SK-N-SH (cell line): ENCODE measurements around the gene SQOR. TPM values are rescaled to one million over a fixed set of nuclear protein-coding genes. Genes with fewer than 3 reads are reported as not detected.

ENCODE experiments used
- CTCF ChIA-PET: fragments of 300-600, 350-600 bp; formaldehyde crosslinking; extraction: SDS; loops from one replicate; lab custom pipeline; 2021; lab: Yijun Ruan, JAX
- POLR2A ChIA-PET: fragments of 350-600 bp; sonication (Branson Sonifier 250); formaldehyde crosslinking; extraction: SDS; loops from one replicate; lab custom pipeline; 2020; ENCODE audit warnings: antibody characterized with exemption, inconsistent platforms; lab: Yijun Ruan, JAX
- DNase-seq: peaks from one replicate; pipeline ENCODE4 v3.0.0; 2012
- H2AFZ ChIP-seq: fragments of 200-600 bp; sonication (generic); 2 replicates; pipeline ENCODE4 v1.8.1; 2016; ENCODE audit warnings: antibody characterized with exemption, mild to moderate bottlenecking, low read depth
- H3F3A ChIP-seq: fragments of 200-600 bp; sonication (generic); replicated peaks from 2 replicates; pipeline ENCODE3; 2016; ENCODE audit warnings: antibody characterized with exemption, mild to moderate bottlenecking; ENCODE audit not compliant: insufficient read depth
- H3K27ac ChIP-seq, 2 experiments: fragments of 200-500 bp in 1 of 2; fragments of 200-600 bp in 1 of 2; sonication (Bioruptor generic) in 1 of 2; sonication (generic), shearing (Covaris generic) in 1 of 2; 2 replicates each; pipeline versions ENCODE4 v1.5.1 to v1.6.1; 2014 to 2016; ENCODE audit warnings: low read depth in 2 of 2, inconsistent platforms in 1 of 2, low read length in 1 of 2, mild to moderate bottlenecking in 1 of 2, mixed read lengths in 1 of 2
- H3K27me3 ChIP-seq: fragments of 200-600 bp; sonication (generic), shearing (Covaris generic); 2 replicates; pipeline ENCODE4 v1.6.1; 2016; ENCODE audit warnings: mixed run types; ENCODE audit not compliant: insufficient read depth
- H3K36me3 ChIP-seq, 2 experiments: fragments of 200-500 bp in 1 of 2; fragments of 200-600 bp in 1 of 2; sonication (Bioruptor generic) in 1 of 2; sonication (generic) in 1 of 2; replicated peaks in 1 of 2; 2 replicates each; pipeline versions ENCODE3 to v1.5.1; 2014 to 2016; ENCODE audit warnings: low read length in 1 of 2, mild to moderate bottlenecking in 1 of 2; ENCODE audit not compliant: insufficient read depth in 2 of 2, control insufficient read depth in 1 of 2
- H3K4me1 ChIP-seq, 2 experiments: fragments of 200-500 bp in 1 of 2; fragments of 200-600 bp in 1 of 2; sonication (Bioruptor generic) in 1 of 2; sonication (generic), shearing (Covaris generic) in 1 of 2; 2 replicates each; pipeline versions ENCODE4 v1.5.1 to v1.6.1; 2014 to 2016; ENCODE audit warnings: low read depth in 1 of 2, low read length in 1 of 2, mixed run types in 1 of 2; ENCODE audit not compliant: insufficient read depth in 2 of 2, control insufficient read depth in 1 of 2
- H3K4me2 ChIP-seq: fragments of 200-600 bp; sonication (generic), shearing (Covaris generic); 2 replicates; pipeline ENCODE4 v1.6.1; 2017; ENCODE audit warnings: mixed run types
- H3K4me3 ChIP-seq, 2 experiments: fragments of 200-500 bp in 1 of 2; fragments of 200-600 bp in 1 of 2; sonication (Bioruptor generic) in 1 of 2; sonication (generic), shearing (Covaris generic) in 1 of 2; 2 replicates each; pipeline versions ENCODE4 v1.5.1 to v1.8.1; 2014 to 2016; ENCODE audit warnings: low read depth in 2 of 2, inconsistent platforms in 1 of 2, low read length in 1 of 2, mild to moderate bottlenecking in 1 of 2, mixed read lengths in 1 of 2, moderate library complexity in 1 of 2
- H3K79me2 ChIP-seq: fragments of 200-600 bp; sonication (generic); 2 replicates; pipeline ENCODE4 v1.8.1; 2017; ENCODE audit warnings: mild to moderate bottlenecking; ENCODE audit not compliant: insufficient read depth
- H3K9ac ChIP-seq: fragments of 200-600 bp; sonication (generic); 2 replicates; pipeline ENCODE4 v1.6.1; 2017; ENCODE audit warnings: mixed run types
- H3K9me2 ChIP-seq: fragments of 200-600 bp; sonication (generic); 2 replicates; pipeline ENCODE4 v1.6.1; 2017; ENCODE audit warnings: mixed run types
- H3K9me3 ChIP-seq: fragments of 200-600 bp; sonication (generic); 2 replicates; pipeline ENCODE4 v1.6.1; 2017; ENCODE audit warnings: mixed run types, mild to moderate bottlenecking, moderate library complexity
- H4K20me1 ChIP-seq: fragments of 200-600 bp; sonication (generic); 2 replicates; pipeline ENCODE4 v1.6.1; 2017; ENCODE audit warnings: mild to moderate bottlenecking, mixed run types; ENCODE audit not compliant: insufficient read depth
- EZH2phosphoT487 ChIP-seq: fragments of 200-600 bp; sonication (generic); IDR thresholded peaks from 2 replicates; pipeline ENCODE4 v1.6.1; 2017; ENCODE audit warnings: low read depth, mixed run types, mild to moderate bottlenecking, antibody characterized with exemption, moderate library complexity, borderline replicate concordance
- FOSL2 ChIP-seq: IDR thresholded peaks from 2 replicates; pipeline ENCODE4 v1.4.0; 2012; ENCODE audit warnings: low read depth, mild to moderate bottlenecking, moderate library complexity, borderline replicate concordance
- FOXJ3 ChIP-seq: sonication (generic); formaldehyde crosslinking; IDR thresholded peaks from 2 replicates; pipeline ENCODE4 v1.5.1; 2020; ENCODE audit warnings: mild to moderate bottlenecking, missing genetic modification reagents
- FOXM1 ChIP-seq: IDR thresholded peaks from 2 replicates; pipeline ENCODE4 v1.4.0; 2012; ENCODE audit warnings: low read depth, mild to moderate bottlenecking
- GATA2 ChIP-seq: sonication (generic); formaldehyde crosslinking; IDR thresholded peaks from 2 replicates; pipeline ENCODE4 v1.5.0; 2020; ENCODE audit warnings: mild to moderate bottlenecking, missing genetic modification reagents
- JUND ChIP-seq: IDR thresholded peaks from 2 replicates; pipeline ENCODE4 v1.4.0; 2012
- NFIC ChIP-seq: IDR thresholded peaks from 2 replicates; pipeline ENCODE4 v1.4.0; 2012; ENCODE audit warnings: borderline replicate concordance
- NRF1 ChIP-seq: IDR thresholded peaks from 2 replicates; pipeline ENCODE4 v1.6.1; 2012; ENCODE audit warnings: low read depth, mild to moderate bottlenecking, low read length
- RAD21 ChIP-seq: IDR thresholded peaks from 2 replicates; pipeline ENCODE4 v1.6.1; 2012; ENCODE audit warnings: mild to moderate bottlenecking, low read length
- RFX5 ChIP-seq: IDR thresholded peaks from 2 replicates; pipeline ENCODE4 v1.6.1; 2012; ENCODE audit warnings: mild to moderate bottlenecking, improper control_type of control experiment, low read length
- SMC3 ChIP-seq: IDR thresholded peaks from 2 replicates; pipeline ENCODE4 v1.6.1; 2012; ENCODE audit warnings: low read depth, low read length, improper control_type of control experiment
- TCF12 ChIP-seq: IDR thresholded peaks from 2 replicates; pipeline ENCODE4 v1.4.0; 2012
- YY1 ChIP-seq: IDR thresholded peaks from 2 replicates; pipeline ENCODE4 v1.4.0; 2012; ENCODE audit warnings: low read depth, mild to moderate bottlenecking
- WGBS: methylation state at CpG from one replicate; pipeline ENCODE4 v1.1.6; 2017; ENCODE audit warnings: low lambda C conversion rate; 5-methylcytosine and 5-hydroxymethylcytosine counted together
- polyA plus RNA-seq, 3 experiments: library from polyadenylated mRNA; depleted of rRNA; stranded (reverse); fragments of >200 nt; gene quantifications; 2 replicates each; pipeline ENCODE4 v1.2.3, GENCODE V29; 2012
- TF ChIP-seq, protein P1 (sequence below): IDR thresholded peaks from 2 replicates; pipeline ENCODE4; 2012
- TF ChIP-seq, protein P2 (sequence below): fragments of 150-350 bp; IDR thresholded peaks from 2 replicates; pipeline ENCODE4 v1.6.1; 2017; ENCODE audit warnings: antibody characterized with exemption, low read length, low read depth, borderline replicate concordance
- TF ChIP-seq, protein P3 (sequence below): IDR thresholded peaks from 2 replicates; pipeline ENCODE4 v1.4.0; 2012; ENCODE audit warnings: low read depth, borderline replicate concordance
- TF ChIP-seq, protein P4 (sequence below): IDR thresholded peaks from 2 replicates; pipeline ENCODE4 v1.4.0; 2012; ENCODE audit warnings: low read depth
- TF ChIP-seq, protein P5 (sequence below): IDR thresholded peaks from 2 replicates; pipeline ENCODE4 v1.6.1; 2012; ENCODE audit warnings: mild to moderate bottlenecking, low read depth, low read length, moderate library complexity

The SQOR gene
- polyA plus RNA-seq, 1 of the 3 experiments (the other 2 are of a cell fraction): 7.8 TPM

DNA sequence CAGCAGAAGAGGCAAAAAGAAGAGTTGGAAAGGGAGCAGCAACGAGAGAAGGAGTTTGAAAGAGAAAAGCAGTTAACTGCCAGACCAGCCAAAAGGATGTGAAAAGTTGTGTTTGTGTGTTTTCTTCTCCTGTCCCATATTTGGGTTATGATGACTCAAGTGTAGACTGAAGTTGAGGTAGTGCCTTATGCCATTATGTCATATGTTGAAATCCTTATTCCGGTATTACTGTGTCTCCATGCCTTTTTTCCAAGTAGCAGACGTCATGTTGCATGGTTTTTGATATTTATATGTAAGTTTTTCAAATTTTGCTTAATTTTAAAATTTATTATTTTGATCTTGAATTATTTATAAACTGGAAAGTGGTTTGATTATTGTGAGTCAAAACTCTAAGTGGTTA, 28.4 kb upstream of the SQOR start:
- CTCF ChIA-PET: interaction anchor here (9.9 kb wide), 1 partner anchor 147 kb away, joined by 131 read pairs; no protein-coding TSS in a partner anchor
- Histone ChIP-seq H3K9me3 (no peaks in the 10 kb centered on the region), H3K79me2 (peaks cover 19% of the 10 kb centered on the region), H3K9me2 (no peaks in the 10 kb centered on the region), H2AFZ (no peak overlapping the region), H3K36me3 (peaks cover 20 to 35% of the 10 kb centered on the region in 2 experiments), H4K20me1 (peaks cover 3% of the 10 kb centered on the region; the same call in 1 of the 2 replicates), H3K27ac (no peak overlapping the region), H3K9ac (no peak overlapping the region), H3K4me2 (no peak overlapping the region), H3K27me3 (no peaks in the 10 kb centered on the region), H3K4me1 (no peaks in the 10 kb centered on the region), H3K4me3 (no peak overlapping the region), H3F3A (peaks cover 4% of the 10 kb centered on the region)
- POLR2A ChIA-PET: no interaction called here
- DNase-seq: no peak
- 88% methylated on average over 3 of the region's 3 CpGs for WGBS
- TF ChIP-seq FOSL2: no peak
- TF ChIP-seq, protein P1, sequence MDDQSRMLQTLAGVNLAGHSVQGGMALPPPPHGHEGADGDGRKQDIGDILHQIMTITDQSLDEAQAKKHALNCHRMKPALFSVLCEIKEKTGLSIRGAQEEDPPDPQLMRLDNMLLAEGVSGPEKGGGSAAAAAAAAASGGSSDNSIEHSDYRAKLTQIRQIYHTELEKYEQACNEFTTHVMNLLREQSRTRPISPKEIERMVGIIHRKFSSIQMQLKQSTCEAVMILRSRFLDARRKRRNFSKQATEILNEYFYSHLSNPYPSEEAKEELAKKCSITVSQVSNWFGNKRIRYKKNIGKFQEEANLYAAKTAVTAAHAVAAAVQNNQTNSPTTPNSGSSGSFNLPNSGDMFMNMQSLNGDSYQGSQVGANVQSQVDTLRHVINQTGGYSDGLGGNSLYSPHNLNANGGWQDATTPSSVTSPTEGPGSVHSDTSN: no peak
- no peak for TF ChIP-seq TCF12
- TF ChIP-seq JUND: no peak
- TF ChIP-seq, protein P2, sequence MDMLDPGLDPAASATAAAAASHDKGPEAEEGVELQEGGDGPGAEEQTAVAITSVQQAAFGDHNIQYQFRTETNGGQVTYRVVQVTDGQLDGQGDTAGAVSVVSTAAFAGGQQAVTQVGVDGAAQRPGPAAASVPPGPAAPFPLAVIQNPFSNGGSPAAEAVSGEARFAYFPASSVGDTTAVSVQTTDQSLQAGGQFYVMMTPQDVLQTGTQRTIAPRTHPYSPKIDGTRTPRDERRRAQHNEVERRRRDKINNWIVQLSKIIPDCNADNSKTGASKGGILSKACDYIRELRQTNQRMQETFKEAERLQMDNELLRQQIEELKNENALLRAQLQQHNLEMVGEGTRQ: no peak
- TF ChIP-seq SMC3: no peak
- TF ChIP-seq, protein P3, sequence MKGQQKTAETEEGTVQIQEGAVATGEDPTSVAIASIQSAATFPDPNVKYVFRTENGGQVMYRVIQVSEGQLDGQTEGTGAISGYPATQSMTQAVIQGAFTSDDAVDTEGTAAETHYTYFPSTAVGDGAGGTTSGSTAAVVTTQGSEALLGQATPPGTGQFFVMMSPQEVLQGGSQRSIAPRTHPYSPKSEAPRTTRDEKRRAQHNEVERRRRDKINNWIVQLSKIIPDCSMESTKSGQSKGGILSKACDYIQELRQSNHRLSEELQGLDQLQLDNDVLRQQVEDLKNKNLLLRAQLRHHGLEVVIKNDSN: no peak
- TF ChIP-seq RFX5: no peak
- no peak for TF ChIP-seq NFIC
- TF ChIP-seq FOXJ3 (CRISPR knock-in tag): no peak
- TF ChIP-seq NRF1: no peak
- TF ChIP-seq, protein P4, sequence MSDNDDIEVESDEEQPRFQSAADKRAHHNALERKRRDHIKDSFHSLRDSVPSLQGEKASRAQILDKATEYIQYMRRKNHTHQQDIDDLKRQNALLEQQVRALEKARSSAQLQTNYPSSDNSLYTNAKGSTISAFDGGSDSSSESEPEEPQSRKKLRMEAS: no peak
- TF ChIP-seq GATA2 (CRISPR knock-in tag): no peak
- TF ChIP-seq, protein P5, sequence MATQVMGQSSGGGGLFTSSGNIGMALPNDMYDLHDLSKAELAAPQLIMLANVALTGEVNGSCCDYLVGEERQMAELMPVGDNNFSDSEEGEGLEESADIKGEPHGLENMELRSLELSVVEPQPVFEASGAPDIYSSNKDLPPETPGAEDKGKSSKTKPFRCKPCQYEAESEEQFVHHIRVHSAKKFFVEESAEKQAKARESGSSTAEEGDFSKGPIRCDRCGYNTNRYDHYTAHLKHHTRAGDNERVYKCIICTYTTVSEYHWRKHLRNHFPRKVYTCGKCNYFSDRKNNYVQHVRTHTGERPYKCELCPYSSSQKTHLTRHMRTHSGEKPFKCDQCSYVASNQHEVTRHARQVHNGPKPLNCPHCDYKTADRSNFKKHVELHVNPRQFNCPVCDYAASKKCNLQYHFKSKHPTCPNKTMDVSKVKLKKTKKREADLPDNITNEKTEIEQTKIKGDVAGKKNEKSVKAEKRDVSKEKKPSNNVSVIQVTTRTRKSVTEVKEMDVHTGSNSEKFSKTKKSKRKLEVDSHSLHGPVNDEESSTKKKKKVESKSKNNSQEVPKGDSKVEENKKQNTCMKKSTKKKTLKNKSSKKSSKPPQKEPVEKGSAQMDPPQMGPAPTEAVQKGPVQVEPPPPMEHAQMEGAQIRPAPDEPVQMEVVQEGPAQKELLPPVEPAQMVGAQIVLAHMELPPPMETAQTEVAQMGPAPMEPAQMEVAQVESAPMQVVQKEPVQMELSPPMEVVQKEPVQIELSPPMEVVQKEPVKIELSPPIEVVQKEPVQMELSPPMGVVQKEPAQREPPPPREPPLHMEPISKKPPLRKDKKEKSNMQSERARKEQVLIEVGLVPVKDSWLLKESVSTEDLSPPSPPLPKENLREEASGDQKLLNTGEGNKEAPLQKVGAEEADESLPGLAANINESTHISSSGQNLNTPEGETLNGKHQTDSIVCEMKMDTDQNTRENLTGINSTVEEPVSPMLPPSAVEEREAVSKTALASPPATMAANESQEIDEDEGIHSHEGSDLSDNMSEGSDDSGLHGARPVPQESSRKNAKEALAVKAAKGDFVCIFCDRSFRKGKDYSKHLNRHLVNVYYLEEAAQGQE: no peak
- no peak for TF ChIP-seq FOXM1
- TF ChIP-seq EZH2phosphoT487: no peak
- TF ChIP-seq YY1: no peak
- TF ChIP-seq RAD21: no peak
